Mucosa of rectum (tissue), 2 donors: ENCODE measurements around the gene RAB43.
A peak's percentile ranks its signal among the peaks of the same experiment; 100 is the strongest.
"Not testable (repeated sequence)": the region's sequence is repeated elsewhere in the genome, so short reads cannot be mapped to it uniquely, and the experiment has no call there.

Source experiments
- H3K27ac ChIP-seq, 2 donors: one replicate each; pipeline ENCODE4 v1.7.0; 2013; ENCODE audit warnings: inconsistent platforms in 2 of 2, low read depth in 2 of 2, low read length in 2 of 2
- H3K27me3 ChIP-seq, 2 donors: one replicate each; pipeline ENCODE4 v1.7.0; 2013; ENCODE audit warnings: low read length in 2 of 2; ENCODE audit not compliant: control insufficient read depth in 2 of 2, insufficient read depth in 2 of 2
- H3K36me3 ChIP-seq, 2 donors: one replicate each; pipeline ENCODE4 v1.7.0; 2013; ENCODE audit warnings: low read length in 2 of 2; ENCODE audit not compliant: control insufficient read depth in 2 of 2, insufficient read depth in 2 of 2
- H3K4me1 ChIP-seq, 2 donors: one replicate each; pipeline ENCODE4 v1.7.0; 2013; ENCODE audit warnings: low read length in 2 of 2, mild to moderate bottlenecking in 1 of 2; ENCODE audit not compliant: control insufficient read depth in 2 of 2, insufficient read depth in 2 of 2
- H3K4me3 ChIP-seq, 2 donors: one replicate each; pipeline ENCODE4 v1.7.0; 2013; ENCODE audit warnings: low read length in 2 of 2
- H3K9ac ChIP-seq, 2 donors: one replicate each; pipeline ENCODE4 v1.7.0; 2013; ENCODE audit warnings: low read length in 2 of 2, low read depth in 1 of 2, mild to moderate bottlenecking in 1 of 2
- H3K9me3 ChIP-seq, 2 donors: one replicate each; pipeline ENCODE4 v1.7.0; 2013; ENCODE audit warnings: low read length in 2 of 2; ENCODE audit not compliant: control insufficient read depth in 2 of 2
- donor health status: healthy.
- donor health status: Normal muscosa, but diverticular disease.

The RAB43 gene

GRCh38 chr3:129121016-129121791 is 400 bp downstream of the RAB43 start:
- Histone ChIP-seq H3K4me1 (peaks cover 36 to 43% of the 10 kb centered on the region in 2 donors), H3K27ac (peak overlapping the region; percentile 84 to 93), H3K9me3 (no peaks in the 10 kb centered on the region), H3K27me3 (no peaks in the 10 kb centered on the region), H3K4me3 (peak overlapping the region; percentile 85 to 91), H3K9ac (peak overlapping the region; percentile 84 to 89), H3K36me3 (peaks cover 0 to 9% of the 10 kb centered on the region in 2 donors)

- Histone ChIP-seq H3K4me1 (peaks cover 36 to 45% of the 10 kb centered on the region in 2 donors), H3K4me3 (peak overlapping the region; percentile 85 to 91), H3K9me3 (no peaks in the 10 kb centered on the region), H3K27ac (peak overlapping the region; percentile 84 to 93), H3K27me3 (no peaks in the 10 kb centered on the region), H3K36me3 (peaks cover 0 to 11% of the 10 kb centered on the region in 2 donors), H3K9ac (peak overlapping the region; percentile 84 to 89)
Observed at GRCh38 chr3:129120254-129121004, 1.2 kb downstream of the RAB43 start.

GRCh38 chr3:129119365-129120100 is 2.1 kb downstream of the RAB43 start:
- H3K27ac ChIP-seq: peak overlapping the region; percentile 84 to 93
- peak overlapping the region; percentile 85 to 91 for H3K4me3 ChIP-seq
- H3K4me1 ChIP-seq: peaks cover 36 to 45% of the 10 kb centered on the region in 2 donors
- H3K9ac ChIP-seq: peak overlapping the region; percentile 84 to 89
- no peaks in the 10 kb centered on the region for H3K27me3 ChIP-seq
- peaks cover 5 to 11% of the 10 kb centered on the region in 2 donors for H3K36me3 ChIP-seq
- no peaks in the 10 kb centered on the region for H3K9me3 ChIP-seq

GRCh38 chr3:129118745-129119144 is 2.9 kb downstream of the RAB43 start:
- Histone ChIP-seq H3K27ac (peak overlapping the region; percentile 84 to 93), H3K9me3 (no peaks in the 10 kb centered on the region), H3K36me3 (peaks cover 11 to 13% of the 10 kb centered on the region in 2 donors), H3K4me1 (peaks cover 36 to 45% of the 10 kb centered on the region in 2 donors), H3K27me3 (no peaks in the 10 kb centered on the region), H3K9ac (peak overlapping the region; percentile 84 to 89), H3K4me3 (peak overlapping the region; percentile 85 to 91)

GRCh38 chr3:129117134-129117533 is 4.5 kb downstream of the RAB43 start:
- Histone ChIP-seq H3K27me3 (no peaks in the 10 kb centered on the region), H3K27ac (no peak overlapping the region), H3K4me3 (no peak overlapping the region), H3K9ac (no peak overlapping the region), H3K4me1 (peaks cover 23 to 35% of the 10 kb centered on the region in 2 donors), H3K9me3 (no peaks in the 10 kb centered on the region), H3K36me3 (peaks cover 11 to 15% of the 10 kb centered on the region in 2 donors)

GRCh38 chr3:129116482-129116946 is 5.1 kb downstream of the RAB43 start:
- peaks cover 23 to 35% of the 10 kb centered on the region in 2 donors for H3K4me1 ChIP-seq
- H3K4me3 ChIP-seq: no peak overlapping the region
- H3K9me3 ChIP-seq: no peaks in the 10 kb centered on the region
- H3K9ac ChIP-seq: peak overlapping the region in 1 of 2 donors; percentile 3
- H3K27ac ChIP-seq: peak overlapping the region in 1 of 2 donors; percentile 28
- H3K36me3 ChIP-seq: peaks cover 11 to 17% of the 10 kb centered on the region in 2 donors
- H3K27me3 ChIP-seq: no peaks in the 10 kb centered on the region

- H3K9ac ChIP-seq: no peak overlapping the region
- no peak overlapping the region for H3K4me3 ChIP-seq
- H3K4me1 ChIP-seq: peaks cover 15 to 26% of the 10 kb centered on the region in 2 donors
- H3K27ac ChIP-seq: no peak overlapping the region
- H3K27me3 ChIP-seq: no peaks in the 10 kb centered on the region
- H3K9me3 ChIP-seq: no peaks in the 10 kb centered on the region
- peaks cover 11 to 20% of the 10 kb centered on the region in 2 donors for H3K36me3 ChIP-seq
Observed at GRCh38 chr3:129114455-129114854, 7.1 kb downstream of the RAB43 start.

GRCh38 chr3:129112308-129113052 is 9.1 kb downstream of the RAB43 start:
- H3K4me1 ChIP-seq: peaks cover 2 to 11% of the 10 kb centered on the region in 2 donors
- H3K36me3 ChIP-seq: peaks cover 5 to 28% of the 10 kb centered on the region in 2 donors

GRCh38 chr3:129111076-129111780 is 10.4 kb downstream of the RAB43 start:
- not testable (repeated sequence) for H3K9ac ChIP-seq, H3K4me1 ChIP-seq, H3K27me3 ChIP-seq, H3K4me3 ChIP-seq, H3K27ac ChIP-seq, H3K9me3 ChIP-seq
- H3K36me3 ChIP-seq: peaks cover 11 to 35% of the 10 kb centered on the region in 2 donors

More at GRCh38 chr3:129112308-129113052, 9.1 kb downstream of the RAB43 start:
- H3K27me3 ChIP-seq: no peaks in the 10 kb centered on the region
- H3K9ac ChIP-seq: no peak overlapping the region
- no peak overlapping the region for H3K27ac ChIP-seq
- H3K4me3 ChIP-seq: no peak overlapping the region
- H3K9me3 ChIP-seq: no peaks in the 10 kb centered on the region
